ENCODE results near the gene KRTAP4-5.

- TF ChIP-seq CTCF (IDR thresholded peaks at IDR 0.05) (no peak), EP300 (IDR thresholded peaks at IDR 0.05) (no peak)
These were observed 41.6 kb downstream of the KRTAP4-5 start for GRCh38 chr17:41107941-41108450.
